ENCODE measurements around the gene TRPC4AP.

Gene TRPC4AP

GRCh38 chr20:35121186-35121585 is 28.6 kb upstream of the TRPC4AP start:
- no peaks in the 10 kb centered on the region for H3F3A ChIP-seq (ENCODE audit: insufficient read depth)
- TF ChIP-seq EZH2phosphoT487 (conservative IDR thresholded peaks at IDR 0.05; ENCODE audit: low read length) = no peak
- TF ChIP-seq, protein P1, sequence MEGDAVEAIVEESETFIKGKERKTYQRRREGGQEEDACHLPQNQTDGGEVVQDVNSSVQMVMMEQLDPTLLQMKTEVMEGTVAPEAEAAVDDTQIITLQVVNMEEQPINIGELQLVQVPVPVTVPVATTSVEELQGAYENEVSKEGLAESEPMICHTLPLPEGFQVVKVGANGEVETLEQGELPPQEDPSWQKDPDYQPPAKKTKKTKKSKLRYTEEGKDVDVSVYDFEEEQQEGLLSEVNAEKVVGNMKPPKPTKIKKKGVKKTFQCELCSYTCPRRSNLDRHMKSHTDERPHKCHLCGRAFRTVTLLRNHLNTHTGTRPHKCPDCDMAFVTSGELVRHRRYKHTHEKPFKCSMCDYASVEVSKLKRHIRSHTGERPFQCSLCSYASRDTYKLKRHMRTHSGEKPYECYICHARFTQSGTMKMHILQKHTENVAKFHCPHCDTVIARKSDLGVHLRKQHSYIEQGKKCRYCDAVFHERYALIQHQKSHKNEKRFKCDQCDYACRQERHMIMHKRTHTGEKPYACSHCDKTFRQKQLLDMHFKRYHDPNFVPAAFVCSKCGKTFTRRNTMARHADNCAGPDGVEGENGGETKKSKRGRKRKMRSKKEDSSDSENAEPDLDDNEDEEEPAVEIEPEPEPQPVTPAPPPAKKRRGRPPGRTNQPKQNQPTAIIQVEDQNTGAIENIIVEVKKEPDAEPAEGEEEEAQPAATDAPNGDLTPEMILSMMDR (IDR thresholded peaks at IDR 0.05; ENCODE audit: insufficient read depth, low read length, poor library complexity, severe bottlenecking) = no peak
- no peaks in the 10 kb centered on the region for H3K79me2 ChIP-seq (ENCODE audit: insufficient read depth, low read length)
- H3K9ac ChIP-seq (ENCODE audit: low read length) = no peak overlapping the region
- H3K27ac ChIP-seq (ENCODE audit: low read depth, low read length) = no peak overlapping the region
- H3K4me3 ChIP-seq (ENCODE audit: insufficient read depth, low read length, poor library complexity, severe bottlenecking) = no peak overlapping the region
- no peaks in the 10 kb centered on the region for H3K9me2 ChIP-seq (replicated peaks; ENCODE audit: insufficient read depth, low read length)
- H3K36me3 ChIP-seq (ENCODE audit: low read length) = peaks cover 9% of the 10 kb centered on the region; the same call in 1 of the 2 replicates
- H3K4me2 ChIP-seq (ENCODE audit: low read depth, low read length, poor library complexity, severe bottlenecking) = no peak overlapping the region
- no peaks in the 10 kb centered on the region for H4K20me1 ChIP-seq (ENCODE audit: low read depth, low read length)
- no peaks in the 10 kb centered on the region for H3K27me3 ChIP-seq (ENCODE audit: low read length)
- H3K9me3 ChIP-seq (ENCODE audit: insufficient read depth, low read length) = no peaks in the 10 kb centered on the region
- H2AFZ ChIP-seq (ENCODE audit: low read depth, low read length, severe bottlenecking) = no peak overlapping the region

DNA sequence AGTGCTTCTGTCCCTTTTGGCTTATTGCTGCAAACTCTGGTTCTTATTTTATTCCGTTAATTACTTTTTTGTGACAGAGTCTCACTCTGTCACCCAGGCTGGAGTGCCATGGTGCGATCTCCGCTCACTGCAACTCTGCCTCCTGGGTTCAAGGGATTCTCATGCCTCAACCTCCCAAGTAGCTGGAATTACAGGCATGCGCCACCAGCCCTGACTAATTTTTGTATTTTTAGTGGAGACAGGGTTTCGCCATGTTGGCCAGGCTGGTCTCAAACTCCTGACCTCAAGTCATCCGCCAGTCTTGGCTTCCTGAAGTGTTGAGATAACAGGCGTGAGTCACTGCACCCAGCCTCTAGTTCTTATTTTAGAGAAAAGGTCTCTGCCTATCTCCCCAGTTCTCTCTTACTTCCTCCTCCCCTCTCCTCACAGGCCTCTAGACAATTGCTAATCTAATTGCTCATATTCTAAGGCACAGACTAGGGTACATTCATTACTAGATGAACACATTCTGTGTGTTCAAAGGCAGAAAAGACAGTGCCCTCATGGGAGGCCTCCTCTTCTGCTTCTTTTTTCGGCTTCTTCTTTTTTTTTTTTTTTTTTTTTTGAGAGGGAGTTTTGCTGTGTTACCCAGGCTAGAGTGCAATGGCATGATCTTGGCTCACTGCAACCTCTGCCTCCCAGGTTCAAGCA is 27.6 kb upstream of the TRPC4AP start:
- H3K27me3 ChIP-seq (ENCODE audit: low read length) = no peaks in the 10 kb centered on the region
- H3F3A ChIP-seq (ENCODE audit: insufficient read depth) = no peaks in the 10 kb centered on the region
- H3K4me2 ChIP-seq (ENCODE audit: low read depth, low read length, poor library complexity, severe bottlenecking) = no peak overlapping the region
- H3K9me3 ChIP-seq (ENCODE audit: insufficient read depth, low read length) = no peaks in the 10 kb centered on the region
- H3K9me2 ChIP-seq (replicated peaks; ENCODE audit: insufficient read depth, low read length) = no peaks in the 10 kb centered on the region
- no peaks in the 10 kb centered on the region for H3K79me2 ChIP-seq (ENCODE audit: insufficient read depth, low read length)
- H3K27ac ChIP-seq (ENCODE audit: low read depth, low read length) = no peak overlapping the region
- H3K36me3 ChIP-seq (ENCODE audit: low read length) = peaks cover 10% of the 10 kb centered on the region; the same call in 1 of the 2 replicates
- no peak overlapping the region for H3K4me3 ChIP-seq (ENCODE audit: insufficient read depth, low read length, poor library complexity, severe bottlenecking)
- H3K9ac ChIP-seq (ENCODE audit: low read length) = no peak overlapping the region
- no peak overlapping the region for H2AFZ ChIP-seq (ENCODE audit: low read depth, low read length, severe bottlenecking)
- TF ChIP-seq, protein P1 (IDR thresholded peaks at IDR 0.05; ENCODE audit: insufficient read depth, low read length, poor library complexity, severe bottlenecking) = no peak
- no peak for TF ChIP-seq EZH2phosphoT487 (conservative IDR thresholded peaks at IDR 0.05; ENCODE audit: low read length)
- H4K20me1 ChIP-seq (ENCODE audit: low read depth, low read length) = no peaks in the 10 kb centered on the region

DNA sequence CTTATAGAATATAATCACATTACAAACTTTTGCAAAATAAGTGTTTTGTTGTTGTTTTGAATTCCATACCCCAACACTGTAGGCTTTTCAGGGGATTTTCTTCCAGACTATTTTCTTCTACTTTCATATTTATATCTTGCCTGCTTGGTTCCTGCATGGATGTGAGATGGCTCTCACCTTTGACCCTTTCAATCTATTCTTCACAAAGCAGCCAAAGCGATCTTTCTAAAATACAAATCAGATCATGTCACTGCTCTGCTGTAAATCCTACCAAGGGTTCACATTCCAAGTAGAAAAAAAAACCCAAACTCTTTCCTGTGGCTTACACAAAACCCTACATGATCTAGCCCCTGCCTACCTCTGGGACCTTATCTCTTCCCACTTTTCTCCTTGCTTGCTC is 25.0 kb upstream of the TRPC4AP start:
- Histone ChIP-seq H3K9me3 (ENCODE audit: insufficient read depth, low read length) (no peaks in the 10 kb centered on the region), H3K79me2 (ENCODE audit: insufficient read depth, low read length) (no peaks in the 10 kb centered on the region), H2AFZ (ENCODE audit: low read depth, low read length, severe bottlenecking) (no peak overlapping the region), H3K9ac (ENCODE audit: low read length) (no peak overlapping the region), H3K27ac (ENCODE audit: low read depth, low read length) (no peak overlapping the region), H3K4me2 (ENCODE audit: low read depth, low read length, poor library complexity, severe bottlenecking) (no peak overlapping the region), H3K4me3 (ENCODE audit: insufficient read depth, low read length, poor library complexity, severe bottlenecking) (no peak overlapping the region), H3K36me3 (ENCODE audit: low read length) (peaks cover 10% of the 10 kb centered on the region; the same call in 1 of the 2 replicates), H3K27me3 (ENCODE audit: low read length) (no peaks in the 10 kb centered on the region), H3F3A (ENCODE audit: insufficient read depth) (no peaks in the 10 kb centered on the region), H4K20me1 (ENCODE audit: low read depth, low read length) (no peaks in the 10 kb centered on the region), H3K9me2 (replicated peaks; ENCODE audit: insufficient read depth, low read length) (no peaks in the 10 kb centered on the region)
- TF ChIP-seq, protein P1 (IDR thresholded peaks at IDR 0.05; ENCODE audit: insufficient read depth, low read length, poor library complexity, severe bottlenecking) = no peak

Data from SU-DHL-6 (cell line).